GM18511 (cell line): Measurements from ENCODE around the gene KARS1.
"Not testable (repeated sequence)": the region's sequence is repeated elsewhere in the genome, so short reads cannot be mapped to it uniquely, and the experiment has no call there.

Experiments used
- ATAC-seq: cut with Tn5 transposase; IDR thresholded peaks from one replicate; pipeline ENCODE4 v1.9.1; 2021; ENCODE audit warnings: mild to moderate bottlenecking, moderate library complexity; ENCODE audit not compliant: unreplicated experiment

Gene KARS1

GRCh38 chr16:75626806-75627205 is 20.7 kb downstream of the KARS1 start:
- no peak for ATAC-seq

DNA sequence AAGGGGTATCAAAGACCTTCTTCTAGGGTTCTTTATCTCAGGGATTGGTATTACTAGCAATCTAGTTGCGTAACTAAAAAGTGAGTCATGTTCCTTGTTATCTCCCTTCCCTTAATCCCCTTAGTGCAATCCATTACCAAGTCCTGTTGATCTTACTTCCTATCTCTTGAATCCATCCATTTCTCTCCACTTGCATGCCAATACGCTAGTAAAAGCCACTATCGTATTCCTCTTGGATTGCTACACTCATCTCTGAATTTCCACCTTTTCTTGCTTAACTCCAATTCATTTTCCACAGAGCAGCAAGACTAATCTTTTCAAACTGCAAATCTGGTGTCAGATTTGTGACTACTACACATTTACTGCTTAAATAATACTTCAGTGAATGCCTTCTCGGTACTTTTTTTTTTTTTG is 22.5 kb downstream of the KARS1 start:
- no peak for ATAC-seq

- ATAC-seq: peak; percentile 96
Observed at GRCh38 chr16:75622761-75623605, 24.5 kb downstream of the KARS1 start, which contains the start of gene ADAT1. ADAT1 (minus strand) TSS chr16:75623281; CDS start chr16:75620799, 2,482 bp downstream.

GRCh38 chr16:75621170-75621477 is 26.3 kb downstream of the KARS1 start:
- ATAC-seq: no peak

DNA sequence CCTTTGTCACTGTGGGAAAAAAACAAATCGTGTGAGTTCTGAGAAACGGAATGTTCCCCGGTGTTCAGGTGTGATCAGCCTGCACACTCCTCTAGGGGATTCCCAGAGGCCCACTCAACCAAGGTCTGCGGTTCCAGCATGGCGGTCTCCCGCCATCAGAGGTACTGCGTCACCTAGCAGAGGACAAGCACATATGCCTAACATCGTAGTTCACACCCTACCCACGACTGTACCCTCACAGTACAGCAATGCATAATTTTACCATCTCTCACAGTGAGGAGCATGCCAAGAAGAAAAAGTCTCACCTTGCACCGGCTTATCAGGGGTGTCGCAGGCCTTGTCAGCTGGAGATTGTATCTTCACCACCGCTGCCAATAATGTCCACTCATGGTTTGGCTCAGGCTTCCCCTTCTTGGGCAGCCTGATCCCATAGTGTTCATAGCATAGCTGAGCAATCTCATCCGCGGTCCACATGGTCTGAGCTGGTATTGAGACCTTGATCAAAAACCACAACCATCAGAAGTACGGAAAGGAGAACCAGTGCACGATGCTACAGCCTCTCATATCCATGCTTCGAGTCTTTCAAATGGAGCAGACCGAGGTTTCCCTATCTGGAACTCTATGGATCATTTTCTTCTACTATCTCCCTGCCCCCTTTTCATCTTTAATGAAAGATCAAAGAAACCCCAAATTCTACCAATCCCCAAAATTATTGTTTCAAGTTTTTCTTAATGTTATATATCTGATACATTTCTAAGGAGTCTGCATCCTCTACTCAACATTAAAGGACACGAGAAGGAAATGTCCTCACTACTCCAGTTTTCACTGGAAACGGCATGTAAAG is 26.9 kb downstream of the KARS1 start:
- ATAC-seq: no peak

- ATAC-seq: no peak
Observed at GRCh38 chr16:75618780-75619179, 28.7 kb downstream of the KARS1 start.

DNA sequence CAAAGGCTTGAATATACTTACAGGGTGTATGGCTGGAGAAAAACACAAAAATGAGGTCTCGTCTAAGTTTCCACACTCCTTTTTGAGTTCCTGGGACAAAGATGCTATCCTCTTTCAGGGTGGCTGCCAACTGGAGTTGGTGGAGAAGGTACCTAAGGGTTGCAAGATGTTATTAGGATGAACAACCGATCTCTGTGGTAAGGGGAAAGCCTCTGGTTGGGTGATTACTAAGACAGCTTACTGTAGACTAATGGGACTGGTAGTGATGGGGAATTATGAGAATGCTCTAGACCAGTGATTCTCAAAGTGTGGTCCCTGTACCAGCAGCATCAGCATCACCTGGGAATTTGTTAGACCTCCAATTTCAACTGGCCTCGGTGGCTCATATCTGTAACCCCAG is 30.3 kb downstream of the KARS1 start:
- no peak for ATAC-seq

- ATAC-seq: no peak
Observed at GRCh38 chr16:75616521-75617010, 30.9 kb downstream of the KARS1 start.

- ATAC-seq: no peak
Observed at GRCh38 chr16:75615619-75616018, 31.8 kb downstream of the KARS1 start.

DNA sequence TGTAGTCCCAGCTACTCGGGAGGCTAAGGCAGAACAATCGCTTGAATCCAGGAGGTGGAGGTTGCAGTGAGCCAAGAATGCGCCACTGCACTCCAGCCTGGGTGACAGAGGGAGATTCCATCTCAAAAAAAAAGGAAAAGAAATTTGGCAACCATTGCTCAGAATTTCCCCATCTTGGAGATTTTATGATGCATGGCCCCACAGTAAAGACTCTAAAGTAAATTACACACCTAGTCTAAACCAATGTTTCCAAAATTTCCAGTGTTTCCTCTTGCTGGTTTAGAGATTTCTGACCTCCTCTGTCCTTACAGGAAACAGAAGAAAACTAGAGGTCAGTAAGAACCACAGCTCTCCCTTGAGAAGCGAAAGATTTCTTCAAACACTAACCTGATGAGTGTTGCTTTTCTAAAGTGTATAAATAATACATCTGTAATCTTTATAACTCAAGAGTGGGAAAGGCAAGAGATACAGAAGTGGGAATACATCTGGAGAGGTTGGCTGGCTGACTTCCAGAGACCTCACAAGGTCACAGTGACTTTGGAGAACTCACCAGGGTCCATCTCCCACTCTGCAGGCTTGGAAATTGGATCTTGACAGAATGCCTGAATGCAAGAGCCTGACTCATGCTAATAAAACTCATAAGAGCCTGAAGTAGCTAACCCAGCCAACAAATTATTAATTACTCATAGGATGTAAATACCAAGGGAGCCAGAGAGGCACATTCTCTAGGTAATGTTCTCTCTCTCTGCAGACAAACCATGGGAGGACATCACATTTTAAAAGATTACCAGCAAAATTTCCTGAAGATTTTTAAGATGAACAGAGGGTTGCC is 33.2 kb downstream of the KARS1 start:
- no peak for ATAC-seq

GRCh38 chr16:75606507-75606906 is 41.0 kb downstream of the KARS1 start:
- ATAC-seq: no peak

GRCh38 chr16:75603241-75603640 is 44.2 kb downstream of the KARS1 start:
- no peak for ATAC-seq

GRCh38 chr16:75599452-75600277 is 47.8 kb downstream of the KARS1 start:
- no peak for ATAC-seq

DNA sequence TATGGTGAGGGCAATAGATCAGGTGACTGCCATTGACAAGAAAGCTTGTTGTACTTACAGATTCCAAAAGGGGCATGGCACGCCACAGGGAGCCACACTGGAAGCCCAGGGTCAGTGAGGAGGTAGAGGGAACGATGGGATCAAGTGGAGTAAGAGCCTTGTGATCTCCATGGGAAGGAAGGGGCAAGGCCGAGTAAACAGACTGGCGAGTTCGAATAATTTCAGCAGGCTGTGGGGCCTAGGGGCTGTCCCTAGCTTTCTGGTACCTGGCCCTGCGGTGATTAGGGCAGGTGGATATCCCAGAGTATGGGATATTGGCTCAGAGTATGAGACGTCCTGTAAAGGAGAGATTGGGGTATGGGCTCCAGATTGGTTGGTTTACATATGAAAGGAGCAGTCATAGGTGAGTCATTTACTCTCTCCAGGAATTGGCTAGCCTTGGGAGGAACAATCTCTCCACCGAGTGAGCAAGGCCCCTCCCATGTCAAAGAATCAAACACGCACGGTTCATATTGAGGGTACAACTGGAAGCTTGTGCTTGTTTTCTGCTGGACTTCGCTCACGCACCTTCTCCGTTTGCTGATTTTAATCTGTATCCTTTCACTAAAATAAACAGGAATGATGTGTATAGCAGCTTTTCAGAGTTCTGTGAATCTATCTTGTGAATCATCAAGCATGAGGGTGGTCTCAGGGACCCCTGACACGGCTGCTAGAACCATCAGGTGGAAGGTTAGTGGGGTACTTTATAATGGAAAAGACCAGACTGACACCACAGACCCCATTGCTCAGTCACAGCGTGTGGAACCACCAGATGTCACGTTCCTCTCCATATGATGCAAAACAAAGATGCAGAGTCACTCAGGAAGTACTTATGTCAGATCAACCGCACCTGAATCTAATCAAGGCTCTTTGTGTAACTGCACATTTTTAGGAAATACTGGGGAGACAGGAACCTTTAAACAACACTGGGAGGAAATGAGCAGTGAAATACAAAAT is 53.3 kb downstream of the KARS1 start:
- ATAC-seq: no peak

DNA sequence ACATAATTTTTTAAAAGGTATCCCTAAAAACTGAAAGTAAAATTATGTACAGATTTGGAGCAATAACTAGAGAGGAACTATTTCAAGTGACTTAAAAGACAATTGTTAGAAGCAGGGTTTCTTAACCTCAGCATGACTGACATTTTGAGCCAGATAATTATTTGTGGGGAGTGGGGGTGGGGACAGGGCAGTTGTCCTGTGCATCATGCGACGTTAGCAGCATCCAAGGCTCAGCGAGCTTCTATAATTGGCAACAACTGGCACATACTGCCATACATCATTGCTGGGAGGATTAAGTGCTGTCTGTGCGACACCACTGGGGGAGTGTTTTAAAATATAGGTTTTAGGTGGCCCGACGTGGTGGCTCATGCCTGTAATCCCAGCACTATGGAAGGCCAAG is 54.2 kb downstream of the KARS1 start:
- ATAC-seq: no peak

- ATAC-seq: not testable (repeated sequence)
Observed at GRCh38 chr16:75591927-75592326, 55.5 kb downstream of the KARS1 start.

DNA sequence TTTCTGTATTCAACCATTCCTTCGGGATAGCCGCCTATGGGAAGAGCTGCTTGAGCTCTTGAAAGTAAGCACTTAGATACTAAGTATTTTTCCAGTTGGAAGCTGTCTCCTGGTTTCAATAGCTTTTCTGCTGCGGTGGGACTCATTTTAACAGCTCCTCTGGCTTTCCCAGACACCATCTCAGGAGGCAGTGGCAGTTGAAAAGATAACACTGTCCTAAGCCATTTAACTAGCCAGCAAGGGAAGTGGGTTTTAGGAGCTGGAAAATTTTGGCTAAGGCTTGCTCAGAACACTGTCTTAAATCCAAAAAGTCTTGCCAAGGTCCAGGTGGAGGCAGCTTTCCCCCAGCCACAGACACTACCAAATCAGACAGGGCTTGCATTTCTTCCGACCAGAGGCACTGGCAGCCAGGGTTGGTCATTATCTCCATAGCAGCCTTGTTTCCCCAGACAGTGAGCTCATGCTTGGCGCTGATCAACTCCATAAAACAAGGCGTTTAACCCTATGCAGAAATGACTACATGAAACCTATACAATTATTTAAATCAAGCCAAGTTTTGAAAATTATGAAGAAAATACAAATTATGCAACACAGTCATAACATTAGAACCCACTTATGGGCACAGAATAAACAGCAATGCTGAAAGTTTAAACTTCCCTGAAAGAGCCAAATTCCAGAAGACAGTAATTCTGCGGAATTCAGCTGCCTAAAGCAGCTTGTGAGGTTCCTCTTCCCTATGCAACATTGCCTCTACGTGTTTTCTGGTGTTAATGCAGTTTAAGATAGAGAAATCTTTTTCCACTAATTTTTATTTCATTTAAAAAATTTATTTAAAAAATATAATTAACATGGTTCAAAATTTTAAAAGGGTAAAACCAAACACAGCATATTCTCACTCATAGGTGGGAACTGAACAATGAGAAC is 56.3 kb downstream of the KARS1 start:
- ATAC-seq: no peak

- ATAC-seq: no peak
Observed at GRCh38 chr16:75589306-75589705, 58.2 kb downstream of the KARS1 start.
